HCT116 (cell line): Measurements from ENCODE around the gene MRPS12. TPM values are rescaled to one million over a fixed set of nuclear protein-coding genes. Genes with fewer than 3 reads are reported as not detected.

Experiments used
- ATAC-seq: fragments of 200-7000 bp; cut with Tn5 transposase; 2 replicates; pipeline ENCODE4 v1.9.1; 2020; ENCODE audit warnings: mild to moderate bottlenecking, moderate library complexity
- BruUV-seq: library from RNA; stranded (reverse); fragments of 400-500 nt; replicated peaks from 2 replicates; lab custom pipeline; 2021; lab: Mats Ljungman, UMichigan
- CTCF ChIA-PET: fragments of 300-600 bp; sonication (Branson Sonifier 250); formaldehyde crosslinking; loops from one replicate; lab custom pipeline; 2021; ENCODE audit warnings: antibody characterized with exemption; lab: Charles Lee
- POLR2A ChIA-PET: fragments of 300-600, 350-600 bp; sonication (Branson Sonifier 250); formaldehyde crosslinking; loops from one replicate; lab custom pipeline; 2021; ENCODE audit warnings: antibody characterized with exemption; lab: Charles Lee
- RAD21 ChIA-PET, 2 experiments: fragments of 300-600 bp; sonication (Branson Sonifier 250); formaldehyde crosslinking; loops; one replicate each; lab custom pipeline; 2023; ENCODE audit warnings: low total read pairs in 2 of 2; ENCODE audit not compliant: uncharacterized antibody in 2 of 2, unreplicated experiment in 2 of 2, low non-redundant PET in 1 of 2; lab: Charles Lee
- DNase-seq: peaks from one replicate; pipeline ENCODE4 v3.0.0-alpha.2; 2010; ENCODE audit warnings: low read depth, low spot score
- H2AFZ ChIP-seq: fragments of 200-600 bp; shearing (Covaris generic), sonication (generic); 2 replicates; pipeline ENCODE4 v1.6.1; 2017; ENCODE audit warnings: low read depth, mixed run types, mixed read lengths, antibody characterized with exemption, low read length; ENCODE audit not compliant: poor library complexity, severe bottlenecking
- H3K27ac ChIP-seq: 2 replicates; pipeline ENCODE4 v1.5.1; 2012; ENCODE audit warnings: low read depth, low read length
- H3K27me3 ChIP-seq: fragments of 200-600 bp; sonication (generic); 2 replicates; pipeline ENCODE4 v1.6.1; 2016; ENCODE audit warnings: mixed run types, low read length, mixed read lengths; ENCODE audit not compliant: insufficient read depth
- H3K36me3 ChIP-seq, 2 experiments: fragments of 200-500 bp in 1 of 2; fragments of 200-600 bp in 1 of 2; sonication (Bioruptor generic) in 1 of 2; sonication (generic) in 1 of 2; 2 replicates each; pipeline versions ENCODE4 v1.5.1 to v1.6.1; 2014 to 2016; ENCODE audit warnings: low read length in 2 of 2, inconsistent platforms in 1 of 2, mixed read lengths in 1 of 2, mixed run types in 1 of 2; ENCODE audit not compliant: insufficient read depth in 2 of 2, control insufficient read depth in 1 of 2
- H3K4me1 ChIP-seq, 2 experiments: fragments of 200-600 bp in 1 of 2; sonication (generic) in 1 of 2; 2 replicates each; pipeline versions ENCODE4 v1.5.1 to v1.6.1; 2012 to 2017; ENCODE audit warnings: low read length in 2 of 2, inconsistent platforms in 1 of 2, mild to moderate bottlenecking in 1 of 2, mixed read lengths in 1 of 2, mixed run types in 1 of 2, moderate library complexity in 1 of 2; ENCODE audit not compliant: insufficient read depth in 2 of 2, control insufficient read depth in 1 of 2
- H3K4me2 ChIP-seq: fragments of 200-600 bp; sonication (generic); 2 replicates; pipeline ENCODE4 v1.6.1; 2017; ENCODE audit warnings: mixed run types, low read length, mixed read lengths
- H3K4me3 ChIP-seq, 2 experiments: fragments of 200-600 bp in 1 of 2; sonication (generic) in 1 of 2; replicated peaks in 1 of 2; 2 replicates each; pipeline ENCODE4 v1.5.1; 2011 to 2016; ENCODE audit warnings: low read length in 2 of 2, control low read depth in 1 of 2, low read depth in 1 of 2, mild to moderate bottlenecking in 1 of 2, mixed read lengths in 1 of 2, mixed run types in 1 of 2
- H3K79me2 ChIP-seq: fragments of 200-600 bp; sonication (generic); 2 replicates; pipeline ENCODE4 v1.6.1; 2017; ENCODE audit warnings: mild to moderate bottlenecking, mixed run types, low read length, moderate library complexity, mixed read lengths; ENCODE audit not compliant: insufficient read depth
- H3K9ac ChIP-seq: fragments of 200-600 bp; sonication (generic); 2 replicates; pipeline ENCODE4 v1.6.1; 2016; ENCODE audit warnings: low read length, mixed read lengths
- H3K9me2 ChIP-seq: fragments of 200-600 bp; sonication (generic), shearing (Covaris generic); 2 replicates; pipeline ENCODE4 v1.6.1; 2017; ENCODE audit warnings: mixed run types, mild to moderate bottlenecking, moderate library complexity; ENCODE audit not compliant: insufficient read depth
- H3K9me3 ChIP-seq, 2 experiments: fragments of 200-500 bp in 1 of 2; fragments of 200-600 bp in 1 of 2; sonication (Bioruptor generic) in 1 of 2; sonication (generic) in 1 of 2; 2 replicates each; pipeline ENCODE4 v1.6.1; 2014 to 2017; ENCODE audit warnings: low read length in 2 of 2, mixed read lengths in 2 of 2, inconsistent platforms in 1 of 2, low read depth in 1 of 2, mild to moderate bottlenecking in 1 of 2, mixed run types in 1 of 2, moderate library complexity in 1 of 2; ENCODE audit not compliant: control insufficient read depth in 1 of 2, insufficient read depth in 1 of 2
- H4K20me1 ChIP-seq: fragments of 200-600 bp; sonication (generic), shearing (Covaris generic); 2 replicates; pipeline ENCODE4 v1.6.1; 2017; ENCODE audit warnings: mixed run types, mild to moderate bottlenecking, moderate library complexity; ENCODE audit not compliant: insufficient read depth
- CEBPB ChIP-seq: IDR thresholded peaks from 2 replicates; pipeline ENCODE4 v1.6.1; 2012; ENCODE audit warnings: low read depth
- EGR1 ChIP-seq: IDR thresholded peaks from 2 replicates; pipeline ENCODE4 v1.6.1; 2012; ENCODE audit warnings: low read depth
- EZH2 ChIP-seq: fragments of 200-600 bp; sonication (generic); IDR thresholded peaks from 2 replicates; pipeline ENCODE4 v1.6.1; 2017; ENCODE audit warnings: antibody characterized with exemption, mixed run types
- JUND ChIP-seq: IDR thresholded peaks from 2 replicates; pipeline ENCODE4 v1.6.1; 2012
- POLR2A ChIP-seq: IDR thresholded peaks from 2 replicates; pipeline ENCODE4 v1.7.0; 2011; ENCODE audit warnings: borderline replicate concordance; ENCODE audit not compliant: insufficient read depth, insufficient read length; ENCODE audit errors: extremely low read depth
- POLR2AphosphoS5 ChIP-seq: IDR thresholded peaks from 2 replicates; pipeline ENCODE4 v1.6.1; 2011; ENCODE audit warnings: mild to moderate bottlenecking, low read depth, low read length, moderate library complexity
- RAD21 ChIP-seq: IDR thresholded peaks from 2 replicates; pipeline ENCODE4 v1.6.1; 2012; ENCODE audit warnings: low read depth, mild to moderate bottlenecking
- SIN3A ChIP-seq: IDR thresholded peaks from 2 replicates; pipeline ENCODE4 v1.6.1; 2012; ENCODE audit warnings: low read depth
- TCF7L2 ChIP-seq: IDR thresholded peaks from 2 replicates; pipeline ENCODE4 v1.7.0; 2011; ENCODE audit warnings: borderline replicate concordance, inconsistent platforms; ENCODE audit not compliant: insufficient read depth, insufficient read length; ENCODE audit errors: extremely low read depth
- ZFX ChIP-seq: fragments of 450-650 bp; IDR thresholded peaks from 2 replicates; pipeline ENCODE4 v1.6.1; 2017
- ZNF274 ChIP-seq: fragments of 200-500 bp; sonication (Bioruptor generic); IDR thresholded peaks from 2 replicates; pipeline ENCODE4 v1.6.1; 2014; ENCODE audit warnings: mild to moderate bottlenecking, low read depth, low read length, inconsistent platforms
- intact Hi-C: fragments of 100-400 bp; cut with micrococcal nuclease; formaldehyde crosslinking; loops from 2 replicates; pipeline ENCODE4 v1.10.0; 2022
- total RNA-seq: library from RNA; stranded (reverse); gene quantifications from one replicate; pipeline ENCODE4 v1.2.1, GENCODE V29; 2021; ENCODE audit not compliant: unreplicated experiment
- TF ChIP-seq, protein P1 (sequence below): IDR thresholded peaks from 2 replicates; pipeline ENCODE4 v1.6.1; 2012
- TF ChIP-seq, protein P2 (sequence below): IDR thresholded peaks from 2 replicates; pipeline ENCODE4 v1.6.1; 2011; ENCODE audit warnings: mild to moderate bottlenecking, low read length, moderate library complexity; ENCODE audit not compliant: insufficient replicate concordance; ENCODE audit errors: extremely low read depth
- TF ChIP-seq, protein P3 (sequence below): IDR thresholded peaks from 2 replicates; pipeline ENCODE4 v1.6.1; 2012; ENCODE audit warnings: low read depth

MRPS12 gene
- total RNA-seq, 1 experiment from 2014 or later = 97.7 TPM

GRCh38 chr19:38907670-38908069 lies 23.1 kb upstream of the MRPS12 start:
- BruUV-seq = no TSS peak
- ChIA-PET POLR2A (no interaction called here), CTCF (interaction anchor here (1.4 kb wide), 1 partner anchor 23 kb away, joined by 3 read pairs; the partner anchor contains the start of genes MRPS12 and SARS2), RAD21 (no interaction called here)
- intact Hi-C loops = no loop called here
- no peaks in the 10 kb centered on the region for H3K27me3 ChIP-seq
- no peak overlapping the region for H3K27ac ChIP-seq
- no peak overlapping the region for H3K4me2 ChIP-seq
- H2AFZ ChIP-seq = no peak overlapping the region
- no peak for DNase-seq
- no peak overlapping the region for H3K4me3 ChIP-seq
- H3K9ac ChIP-seq = no peak overlapping the region
- TF ChIP-seq CEBPB (no peak), JUND (no peak), TCF7L2 (no peak), SIN3A (no peak), POLR2AphosphoS5 (no peak), POLR2A (no peak), RAD21 (no peak), EGR1 (no peak), ZNF274 (no peak), EZH2 (no peak), ZFX (no peak)
- TF ChIP-seq, protein P1, sequence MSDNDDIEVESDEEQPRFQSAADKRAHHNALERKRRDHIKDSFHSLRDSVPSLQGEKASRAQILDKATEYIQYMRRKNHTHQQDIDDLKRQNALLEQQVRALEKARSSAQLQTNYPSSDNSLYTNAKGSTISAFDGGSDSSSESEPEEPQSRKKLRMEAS = no peak
- TF ChIP-seq, protein P2, sequence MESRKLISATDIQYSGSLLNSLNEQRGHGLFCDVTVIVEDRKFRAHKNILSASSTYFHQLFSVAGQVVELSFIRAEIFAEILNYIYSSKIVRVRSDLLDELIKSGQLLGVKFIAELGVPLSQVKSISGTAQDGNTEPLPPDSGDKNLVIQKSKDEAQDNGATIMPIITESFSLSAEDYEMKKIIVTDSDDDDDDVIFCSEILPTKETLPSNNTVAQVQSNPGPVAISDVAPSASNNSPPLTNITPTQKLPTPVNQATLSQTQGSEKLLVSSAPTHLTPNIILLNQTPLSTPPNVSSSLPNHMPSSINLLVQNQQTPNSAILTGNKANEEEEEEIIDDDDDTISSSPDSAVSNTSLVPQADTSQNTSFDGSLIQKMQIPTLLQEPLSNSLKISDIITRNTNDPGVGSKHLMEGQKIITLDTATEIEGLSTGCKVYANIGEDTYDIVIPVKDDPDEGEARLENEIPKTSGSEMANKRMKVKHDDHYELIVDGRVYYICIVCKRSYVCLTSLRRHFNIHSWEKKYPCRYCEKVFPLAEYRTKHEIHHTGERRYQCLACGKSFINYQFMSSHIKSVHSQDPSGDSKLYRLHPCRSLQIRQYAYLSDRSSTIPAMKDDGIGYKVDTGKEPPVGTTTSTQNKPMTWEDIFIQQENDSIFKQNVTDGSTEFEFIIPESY = no peak
- TF ChIP-seq, protein P3, sequence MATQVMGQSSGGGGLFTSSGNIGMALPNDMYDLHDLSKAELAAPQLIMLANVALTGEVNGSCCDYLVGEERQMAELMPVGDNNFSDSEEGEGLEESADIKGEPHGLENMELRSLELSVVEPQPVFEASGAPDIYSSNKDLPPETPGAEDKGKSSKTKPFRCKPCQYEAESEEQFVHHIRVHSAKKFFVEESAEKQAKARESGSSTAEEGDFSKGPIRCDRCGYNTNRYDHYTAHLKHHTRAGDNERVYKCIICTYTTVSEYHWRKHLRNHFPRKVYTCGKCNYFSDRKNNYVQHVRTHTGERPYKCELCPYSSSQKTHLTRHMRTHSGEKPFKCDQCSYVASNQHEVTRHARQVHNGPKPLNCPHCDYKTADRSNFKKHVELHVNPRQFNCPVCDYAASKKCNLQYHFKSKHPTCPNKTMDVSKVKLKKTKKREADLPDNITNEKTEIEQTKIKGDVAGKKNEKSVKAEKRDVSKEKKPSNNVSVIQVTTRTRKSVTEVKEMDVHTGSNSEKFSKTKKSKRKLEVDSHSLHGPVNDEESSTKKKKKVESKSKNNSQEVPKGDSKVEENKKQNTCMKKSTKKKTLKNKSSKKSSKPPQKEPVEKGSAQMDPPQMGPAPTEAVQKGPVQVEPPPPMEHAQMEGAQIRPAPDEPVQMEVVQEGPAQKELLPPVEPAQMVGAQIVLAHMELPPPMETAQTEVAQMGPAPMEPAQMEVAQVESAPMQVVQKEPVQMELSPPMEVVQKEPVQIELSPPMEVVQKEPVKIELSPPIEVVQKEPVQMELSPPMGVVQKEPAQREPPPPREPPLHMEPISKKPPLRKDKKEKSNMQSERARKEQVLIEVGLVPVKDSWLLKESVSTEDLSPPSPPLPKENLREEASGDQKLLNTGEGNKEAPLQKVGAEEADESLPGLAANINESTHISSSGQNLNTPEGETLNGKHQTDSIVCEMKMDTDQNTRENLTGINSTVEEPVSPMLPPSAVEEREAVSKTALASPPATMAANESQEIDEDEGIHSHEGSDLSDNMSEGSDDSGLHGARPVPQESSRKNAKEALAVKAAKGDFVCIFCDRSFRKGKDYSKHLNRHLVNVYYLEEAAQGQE = no peak
- H3K36me3 ChIP-seq = peaks cover 0 to 16% of the 10 kb centered on the region in 2 experiments; a peak in 1 of 4 replicates
- no peaks in the 10 kb centered on the region for H3K9me3 ChIP-seq
- H3K9me2 ChIP-seq = no peaks in the 10 kb centered on the region
- H3K79me2 ChIP-seq = no peaks in the 10 kb centered on the region
- ATAC-seq = no peak
- no peaks in the 10 kb centered on the region for H3K4me1 ChIP-seq
- no peaks in the 10 kb centered on the region for H4K20me1 ChIP-seq
